Central memory CD4-positive, alpha-beta T cell (primary cell): ENCODE results near the gene ATP2B3.
"Not testable (repeated sequence)": the region's sequence is repeated elsewhere in the genome, so short reads cannot be mapped to it uniquely, and the experiment has no call there.

Experiments used
- DNase-seq: peaks from one replicate; pipeline ENCODE4 v3.0.0; 2022

Gene ATP2B3

DNA sequence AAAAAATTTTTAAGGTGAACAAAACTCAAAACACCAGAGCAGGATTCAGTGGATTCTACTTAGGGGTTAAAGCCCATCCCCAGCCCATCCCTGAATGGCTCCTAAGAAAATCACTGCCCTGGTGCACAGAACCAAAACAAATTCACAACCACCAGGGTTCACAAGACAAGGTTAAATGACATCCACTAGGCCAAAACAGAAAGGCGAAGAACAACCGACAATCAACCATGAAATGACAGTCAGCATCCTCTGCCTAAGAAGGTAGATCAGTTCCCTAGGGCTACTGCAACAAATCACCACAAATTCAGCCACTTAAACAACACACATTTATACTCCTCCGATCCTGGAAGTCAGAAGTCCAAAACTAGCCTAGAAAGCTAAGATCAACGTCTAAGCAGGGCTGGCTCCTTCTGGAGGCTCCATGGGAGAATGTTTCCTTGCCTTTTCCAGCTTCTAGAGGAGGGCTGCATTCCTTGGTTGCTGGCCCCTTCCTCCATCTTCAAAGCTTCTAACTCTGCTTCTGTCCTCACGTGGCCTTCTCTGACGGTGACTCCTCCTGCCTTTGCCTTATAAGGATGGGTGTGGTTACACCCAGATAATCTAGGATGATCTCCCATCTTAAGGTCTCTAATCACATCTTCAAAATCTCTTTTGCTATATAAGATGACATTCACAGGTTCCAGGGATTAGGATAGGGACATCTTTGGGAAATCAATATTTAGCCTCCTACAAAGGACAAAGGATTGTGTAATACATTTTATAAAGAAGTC is 79.7 kb downstream of the ATP2B3 start:
- DNase-seq = no peak

DNA sequence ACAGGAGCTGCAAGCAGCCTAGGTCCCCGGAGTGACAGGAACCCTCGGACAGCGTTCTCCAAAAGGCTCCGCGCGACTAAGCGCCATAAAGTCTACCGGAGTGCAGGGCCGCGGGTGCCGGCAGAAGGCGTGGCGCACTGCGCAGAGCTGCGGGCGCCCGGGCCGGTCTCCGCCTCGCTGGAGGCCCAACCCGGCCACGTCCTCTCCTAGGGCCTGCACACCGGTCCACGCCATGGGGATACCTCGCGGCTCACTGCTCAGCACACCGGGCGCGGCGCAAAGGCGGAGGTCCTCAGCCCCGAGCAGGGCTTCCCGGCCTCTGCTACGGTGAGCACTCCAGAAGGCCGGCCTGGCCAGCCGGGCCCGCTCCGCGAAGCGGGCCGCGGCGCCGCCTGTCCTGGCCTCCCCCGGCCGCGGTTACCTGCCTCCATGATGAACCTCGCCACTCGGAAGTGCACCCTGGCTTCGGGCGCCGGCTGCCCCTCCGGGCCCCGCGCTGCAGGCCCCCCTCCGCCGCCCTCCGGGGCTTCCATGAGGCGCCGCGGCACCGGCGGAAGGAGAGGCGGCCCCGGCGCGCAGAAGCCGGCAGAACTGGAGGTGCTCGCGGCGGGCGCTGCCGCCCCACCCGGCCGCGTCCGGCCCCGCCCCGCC is 81.2 kb downstream of the ATP2B3 start, which contains the start of gene CCNQ:
Gene CCNQ (minus strand): TSS at position 599 of the 651 bp plus-strand sequence. CDS start 66 bp downstream, at position 533.
- peak; percentile 30 for DNase-seq

GRCh38 chrX:153599192-153600031 is 82.0 kb downstream of the ATP2B3 start:
- peak; percentile 85 for DNase-seq

DNA sequence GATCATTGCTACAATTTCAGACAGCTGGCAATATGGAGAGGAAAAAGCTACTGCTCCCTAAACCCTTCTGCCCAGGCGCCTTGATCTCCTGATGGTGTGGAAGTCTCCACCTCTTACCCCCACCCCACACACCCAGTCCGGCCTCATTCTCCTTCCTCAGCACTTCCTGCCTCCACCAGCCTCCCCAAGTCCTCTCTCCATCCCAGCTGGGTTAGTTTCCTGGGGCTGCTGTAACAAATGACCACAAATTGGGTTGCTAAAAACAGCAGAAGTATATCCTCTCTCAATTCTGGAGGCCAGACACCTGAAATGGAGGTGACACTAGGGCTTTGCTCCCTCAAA is 82.6 kb downstream of the ATP2B3 start:
- DNase-seq = no peak

DNA sequence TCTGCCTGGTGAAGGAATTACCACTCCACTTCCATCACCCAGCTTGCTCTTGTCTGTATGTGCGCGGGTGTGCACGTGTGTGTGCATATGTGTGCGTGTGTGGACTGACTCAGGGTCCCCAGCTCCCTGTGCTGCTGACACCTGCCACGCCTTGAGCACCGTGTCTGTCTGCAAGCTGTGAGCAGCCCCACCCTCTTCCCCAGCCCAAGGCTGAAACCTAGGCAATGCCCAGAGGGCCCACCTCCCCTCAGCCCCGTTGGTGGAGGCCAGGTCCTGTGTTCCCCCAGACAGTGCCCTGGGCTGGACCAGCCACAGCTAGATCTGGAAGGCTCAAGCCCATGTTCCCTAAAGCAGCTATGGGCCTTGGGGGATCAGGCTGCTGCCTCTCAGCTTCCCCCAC is 83.5 kb downstream of the ATP2B3 start:
- DNase-seq = no peak

DNA sequence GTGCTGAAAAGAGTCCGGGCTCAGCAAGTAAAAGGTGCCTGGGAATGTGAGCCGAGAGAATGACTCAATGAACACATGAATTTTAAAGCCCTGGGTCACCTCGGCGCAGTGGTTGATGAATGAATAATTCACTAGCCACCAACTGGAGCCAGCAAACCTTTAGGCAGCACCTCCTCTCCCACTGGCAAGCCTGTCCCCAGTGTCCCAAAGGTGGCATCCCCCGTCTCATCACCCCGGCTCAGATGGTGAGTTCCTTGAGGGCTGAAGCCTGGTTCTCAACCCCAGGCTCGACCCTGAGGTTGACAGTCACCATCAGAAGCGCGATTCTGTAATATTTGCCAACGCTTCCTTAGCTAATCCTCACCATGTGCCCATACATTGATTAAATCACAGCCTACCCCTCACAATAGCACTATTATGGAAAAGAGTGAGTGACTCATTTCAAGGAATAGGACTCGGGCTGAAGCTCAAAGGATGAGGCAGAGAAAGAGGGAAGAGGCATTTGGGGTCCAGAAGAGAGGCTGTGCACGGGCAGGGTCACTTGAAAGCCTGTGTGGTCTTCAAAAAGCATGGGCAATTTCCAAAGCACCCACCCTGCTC is 84.2 kb downstream of the ATP2B3 start:
- DNase-seq = no peak

- no peak for DNase-seq
These were observed 85.2 kb downstream of the ATP2B3 start for GRCh38 chrX:153602601-153603000.

DNA sequence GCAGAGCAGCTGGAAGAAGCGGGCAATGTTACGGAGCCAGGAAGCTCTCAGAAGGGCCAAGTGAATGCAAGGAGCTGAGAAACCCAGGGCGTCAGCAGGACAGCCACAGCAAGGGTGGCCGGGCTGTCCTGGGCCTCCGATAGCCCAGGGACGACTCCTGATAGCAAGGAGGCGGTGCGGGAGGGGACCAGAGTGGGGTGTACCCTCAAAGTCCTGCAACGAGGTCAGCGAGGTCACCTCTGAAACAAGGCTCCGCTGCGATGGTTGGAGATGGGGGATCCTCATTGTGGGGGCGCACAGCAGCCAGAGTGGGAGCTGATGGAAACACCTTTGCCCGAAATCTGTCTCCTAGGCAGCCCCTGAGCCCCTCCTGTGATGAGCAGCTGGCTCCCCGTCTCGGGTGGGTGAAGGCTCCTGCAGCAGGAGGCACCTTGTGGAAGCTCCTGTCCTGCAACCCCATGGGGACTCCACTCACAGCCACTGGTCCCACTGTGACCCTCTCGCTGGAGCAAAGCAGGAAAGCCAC is 85.8 kb downstream of the ATP2B3 start:
- DNase-seq = no peak

DNA sequence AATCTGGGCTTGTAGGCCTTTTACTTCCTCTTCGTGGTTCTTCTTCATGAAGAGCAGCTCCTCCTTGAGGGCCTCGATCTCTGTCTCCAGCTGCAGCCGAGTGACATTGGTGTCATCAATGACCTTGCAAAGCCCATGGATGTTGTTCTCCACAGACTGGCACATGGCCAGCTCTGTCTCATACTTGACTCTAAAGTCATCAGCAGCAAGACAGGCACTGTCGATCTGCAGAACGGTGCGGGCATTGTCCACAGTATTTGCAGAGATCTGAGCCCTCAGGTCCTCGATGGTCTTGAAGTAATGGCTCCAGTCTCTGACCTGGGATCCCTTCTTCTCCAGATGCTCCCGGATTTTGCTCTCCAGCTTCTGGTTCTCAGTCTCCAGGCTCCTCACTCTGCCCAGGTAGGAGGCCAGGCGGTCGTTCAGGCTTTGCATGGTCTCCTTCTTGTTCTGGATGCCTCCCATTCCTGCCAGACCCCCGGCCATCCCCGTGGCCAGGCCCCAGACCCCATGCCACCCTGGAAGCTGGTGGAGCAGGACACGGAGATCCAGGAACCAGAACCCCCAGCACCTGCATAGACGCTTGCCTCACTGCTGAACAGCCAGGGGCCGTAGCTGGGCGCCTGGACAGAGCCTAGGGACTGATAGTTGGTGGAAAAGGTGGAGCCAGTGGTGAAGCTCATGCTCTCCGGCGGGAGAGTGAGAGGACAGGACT is 87.4 kb downstream of the ATP2B3 start:
- DNase-seq = not testable (repeated sequence)

GRCh38 chrX:153606503-153606902 is 89.1 kb downstream of the ATP2B3 start:
- no peak for DNase-seq

DNA sequence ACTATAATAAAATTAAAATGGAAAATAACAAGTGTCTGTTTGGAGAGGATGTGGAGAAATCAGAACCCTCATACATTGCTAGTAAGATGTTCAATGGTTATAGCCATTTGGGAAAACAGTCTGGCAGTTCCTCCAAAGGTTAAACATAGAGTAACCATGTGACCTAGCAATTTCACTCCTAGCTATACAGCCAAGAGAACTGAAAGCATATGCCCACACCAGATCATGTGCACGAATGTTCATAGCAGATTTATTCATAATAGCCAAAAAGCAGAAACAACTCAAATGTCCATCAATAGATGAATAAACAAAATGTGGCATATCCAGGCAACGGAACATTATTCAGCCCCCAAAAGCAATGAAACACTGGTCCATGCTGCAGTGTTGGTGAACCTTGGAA is 90.9 kb downstream of the ATP2B3 start:
- no peak for DNase-seq

GRCh38 chrX:153608806-153609205 is 91.4 kb downstream of the ATP2B3 start:
- DNase-seq = no peak

DNA sequence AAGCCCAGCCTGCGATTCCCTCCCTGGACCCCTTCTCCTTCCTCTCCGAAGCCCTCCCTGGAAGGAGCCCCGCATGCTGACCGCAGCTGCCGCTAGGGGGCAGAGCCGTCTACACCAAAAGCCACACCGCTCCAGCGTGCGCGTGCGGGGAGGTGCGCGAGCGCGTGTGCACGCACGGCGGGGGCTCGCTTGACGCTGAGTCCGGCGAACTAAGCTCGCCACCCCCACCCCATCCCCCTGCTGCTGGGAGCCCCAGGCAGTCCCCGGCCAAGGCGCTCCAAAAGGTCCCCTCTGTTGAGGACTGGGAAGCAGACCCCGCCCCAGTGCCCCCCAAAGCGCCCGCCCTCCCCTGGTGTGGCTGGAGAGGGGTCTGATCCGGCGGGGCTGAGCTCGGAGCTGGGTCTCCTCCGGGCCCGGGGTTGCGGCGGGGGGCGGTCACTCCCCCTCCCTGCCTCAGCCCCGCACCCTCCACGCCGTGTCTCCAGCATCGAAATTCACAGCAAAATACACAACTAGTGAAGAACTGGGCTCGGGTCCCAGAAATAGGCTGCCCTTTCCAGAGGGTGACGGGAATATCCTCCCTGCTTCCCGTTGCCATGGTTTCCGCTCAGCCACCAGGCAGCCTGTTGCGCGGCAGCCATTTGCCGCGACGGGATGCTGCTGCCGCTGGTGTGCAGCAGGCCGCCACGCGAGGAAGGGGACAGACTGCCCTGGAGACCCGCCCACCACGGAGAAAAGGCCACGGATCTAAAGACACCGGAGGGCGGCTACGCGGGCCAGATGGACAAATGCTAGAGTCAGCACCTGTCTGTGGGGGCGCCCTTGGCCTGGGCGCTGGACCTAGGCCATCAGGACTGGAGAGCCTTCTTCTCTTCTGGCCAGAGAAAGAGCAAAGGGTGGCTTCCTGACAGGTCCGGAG is 92.7 kb downstream of the ATP2B3 start:
- DNase-seq = peak; percentile 65

DNA sequence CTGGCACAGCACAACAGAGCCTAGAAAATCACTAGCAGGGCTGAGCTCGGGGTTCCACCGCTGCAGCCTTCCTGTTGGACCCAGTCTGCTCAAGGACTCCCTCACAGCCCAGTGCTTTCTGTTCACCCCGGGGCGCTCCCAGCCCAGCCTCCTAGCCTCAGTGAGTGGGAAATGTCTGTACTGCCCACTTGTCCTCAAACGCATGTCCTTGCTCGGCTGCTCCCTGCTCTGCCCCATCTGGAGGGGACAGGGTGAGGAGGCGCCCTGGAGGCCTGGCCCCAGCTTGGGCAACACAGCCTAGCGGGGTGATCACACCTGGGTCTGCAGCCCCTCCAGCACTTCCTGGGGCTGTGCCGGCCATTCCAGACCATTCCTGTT is 93.4 kb downstream of the ATP2B3 start:
- no peak for DNase-seq

GRCh38 chrX:153611298-153612095 is 94.1 kb downstream of the ATP2B3 start:
- no peak for DNase-seq

DNA sequence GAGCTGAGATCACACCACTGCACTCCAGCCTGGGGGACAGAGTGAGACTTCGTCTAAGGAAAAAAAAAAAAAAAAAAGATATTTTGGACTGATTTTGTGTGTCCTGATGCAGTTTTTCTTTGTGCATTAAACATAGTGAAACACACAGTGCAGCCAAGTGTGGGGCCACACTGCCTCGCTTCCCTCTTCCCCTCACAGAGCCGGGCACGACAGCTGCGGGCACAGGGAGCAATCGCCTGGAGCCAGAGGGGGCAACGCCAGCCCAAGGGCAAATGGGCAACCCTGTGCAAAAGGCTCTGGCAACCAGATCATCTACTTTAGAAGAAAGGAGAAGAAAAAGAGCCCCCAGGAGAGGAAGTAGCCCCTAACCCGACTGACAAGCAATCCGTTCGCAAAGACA is 95.0 kb downstream of the ATP2B3 start:
- DNase-seq = no peak

DNA sequence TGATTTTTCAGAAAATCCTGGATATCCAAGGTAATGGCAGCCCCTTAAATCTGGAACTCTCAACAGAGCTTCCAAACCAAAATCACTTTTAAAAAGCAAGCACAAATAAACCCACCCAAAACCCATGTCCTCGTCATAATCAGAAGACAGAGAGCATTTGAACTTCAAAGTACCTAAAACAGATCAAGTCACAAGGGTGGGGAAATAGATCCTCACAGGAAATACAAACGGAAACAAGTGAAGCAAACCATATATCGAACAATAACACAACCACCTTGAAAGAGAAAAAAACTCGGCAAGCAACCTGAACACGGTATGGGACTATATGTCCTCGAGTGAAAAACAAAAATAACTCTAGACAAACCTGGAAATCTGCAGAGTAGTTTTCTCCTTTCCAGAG is 97.4 kb downstream of the ATP2B3 start:
- peak; percentile 11 for DNase-seq

- no peak for DNase-seq
These were observed 103.1 kb downstream of the ATP2B3 start for GRCh38 chrX:153620576-153620975.

GRCh38 chrX:153621949-153622598 is 104.6 kb downstream of the ATP2B3 start:
- no peak for DNase-seq
